ENCODE measurements around the gene RFC1. TPM values are rescaled to one million over a fixed set of nuclear protein-coding genes. Genes with fewer than 3 reads are reported as not detected.
"Not testable (repeated sequence)": the region's sequence is repeated elsewhere in the genome, so short reads cannot be mapped to it uniquely, and the experiment has no call there.

Gene RFC1
- total RNA-seq, 2 experiments from 2014 or later: 103 to 108 TPM

- POLR2A ChIA-PET: no interaction called here
- CTCF ChIA-PET: interaction anchor here (0.8 kb wide), 1 partner anchor 41 kb away, joined by 6 read pairs; no protein-coding TSS in a partner anchor
These were observed 3.3 kb downstream of the RFC1 start for GRCh38 chr4:39362827-39363226.

GRCh38 chr4:39360611-39361010, 5.6 kb downstream of the RFC1 start:
- CTCF ChIA-PET, POLR2A ChIA-PET: not testable (repeated sequence)

DNA sequence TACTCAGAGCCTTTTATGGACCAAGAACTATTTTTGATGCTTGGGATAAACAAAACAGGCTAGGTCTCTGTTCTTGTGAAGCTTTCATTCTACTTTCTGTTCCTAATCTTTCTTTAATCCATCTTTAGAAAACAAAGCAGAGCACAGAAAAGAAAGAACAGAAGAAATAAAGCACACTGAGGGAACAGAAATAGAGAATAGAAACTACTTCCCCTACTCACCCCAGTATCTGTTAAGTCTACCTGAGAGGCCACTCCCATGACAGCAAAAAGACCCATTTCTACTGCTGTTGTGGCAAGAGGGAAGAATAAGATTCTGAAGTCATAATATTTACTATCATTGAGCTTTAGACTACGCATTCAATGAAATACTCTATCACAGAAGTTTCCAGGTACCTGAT, 9.2 kb downstream of the RFC1 start:
- POLR2A ChIA-PET: interaction anchor here (5.9 kb wide), 1 partner anchor 9 kb away, joined by 53 read pairs; the partner anchor contains the start of gene RFC1
- CTCF ChIA-PET: interaction anchor here (2.8 kb wide), 1 partner anchor 9 kb away, joined by 9 read pairs; the partner anchor contains the start of gene RFC1

GRCh38 chr4:39354254-39354552, 12.0 kb downstream of the RFC1 start:
- CTCF ChIA-PET: interaction anchor here (0.6 to 1.6 kb wide), 3 partner anchors 11 to 645 kb away, joined by 3 to 5 read pairs (median 4); partner anchors contain the start of gene RFC1
- POLR2A ChIA-PET: interaction anchor here (1.6 to 5.9 kb wide), 2 partner anchors 12 to 105 kb away, joined by 8 to 53 read pairs; partner anchors contain the start of genes LIAS, RFC1 and RPL9

DNA sequence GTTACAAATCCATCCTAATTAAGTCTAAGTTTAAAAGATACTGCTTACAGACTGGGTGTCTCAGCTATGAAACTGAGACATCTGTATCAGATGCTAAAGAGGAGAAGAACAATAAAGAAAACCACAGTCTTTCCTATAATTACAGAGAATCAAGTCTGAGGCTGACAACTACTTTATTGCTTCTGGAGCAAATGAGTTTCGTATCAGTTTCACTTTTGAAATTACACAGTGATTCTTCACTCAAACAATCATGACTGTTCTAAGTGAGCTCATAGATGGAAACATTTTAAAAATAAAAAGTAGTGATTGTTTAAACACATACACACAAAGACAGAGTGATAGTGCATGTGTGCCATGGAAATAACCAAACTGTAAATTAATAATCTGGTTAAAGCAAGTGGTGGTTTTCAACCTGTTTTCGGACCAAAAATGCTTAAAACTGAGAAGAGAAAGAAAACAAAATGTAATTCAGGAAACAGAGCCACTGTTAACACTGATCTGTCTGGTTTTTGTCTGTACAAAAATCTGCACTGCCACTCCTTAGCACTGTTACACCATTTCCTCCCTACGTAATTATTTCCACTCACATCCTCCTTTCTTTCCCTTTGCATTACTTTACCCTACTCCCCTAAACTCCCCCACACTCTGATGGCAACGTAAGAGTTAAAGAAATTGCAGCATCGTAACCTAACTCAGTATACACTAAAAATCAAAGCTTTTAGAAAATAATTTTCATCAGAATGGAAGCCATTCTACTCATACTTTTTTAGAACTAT, 12.5 kb downstream of the RFC1 start:
- ChIA-PET POLR2A (interaction anchor here (0.7 to 5.9 kb wide), 3 partner anchors 12 to 273 kb away, joined by 7 to 53 read pairs (median 8); partner anchors contain the start of genes LIAS, RFC1 and RPL9), CTCF (interaction anchor here (0.6 to 1.6 kb wide), 3 partner anchors 11 to 645 kb away, joined by 3 to 5 read pairs (median 4); partner anchors contain the start of gene RFC1)

- CTCF ChIA-PET: interaction anchor here (1.4 to 1.6 kb wide), 2 partner anchors 12 to 13 kb away, joined by 3 to 4 read pairs; partner anchors contain the start of gene RFC1
- POLR2A ChIA-PET: interaction anchor here (0.7 to 5.9 kb wide), 3 partner anchors 13 to 273 kb away, joined by 7 to 53 read pairs (median 8); partner anchors contain the start of genes LIAS, RFC1 and RPL9
These were observed 13.0 kb downstream of the RFC1 start for GRCh38 chr4:39353149-39353477.

- CTCF ChIA-PET: no interaction called here
- POLR2A ChIA-PET: no interaction called here
These were observed 16.8 kb downstream of the RFC1 start for GRCh38 chr4:39349326-39349725.

DNA sequence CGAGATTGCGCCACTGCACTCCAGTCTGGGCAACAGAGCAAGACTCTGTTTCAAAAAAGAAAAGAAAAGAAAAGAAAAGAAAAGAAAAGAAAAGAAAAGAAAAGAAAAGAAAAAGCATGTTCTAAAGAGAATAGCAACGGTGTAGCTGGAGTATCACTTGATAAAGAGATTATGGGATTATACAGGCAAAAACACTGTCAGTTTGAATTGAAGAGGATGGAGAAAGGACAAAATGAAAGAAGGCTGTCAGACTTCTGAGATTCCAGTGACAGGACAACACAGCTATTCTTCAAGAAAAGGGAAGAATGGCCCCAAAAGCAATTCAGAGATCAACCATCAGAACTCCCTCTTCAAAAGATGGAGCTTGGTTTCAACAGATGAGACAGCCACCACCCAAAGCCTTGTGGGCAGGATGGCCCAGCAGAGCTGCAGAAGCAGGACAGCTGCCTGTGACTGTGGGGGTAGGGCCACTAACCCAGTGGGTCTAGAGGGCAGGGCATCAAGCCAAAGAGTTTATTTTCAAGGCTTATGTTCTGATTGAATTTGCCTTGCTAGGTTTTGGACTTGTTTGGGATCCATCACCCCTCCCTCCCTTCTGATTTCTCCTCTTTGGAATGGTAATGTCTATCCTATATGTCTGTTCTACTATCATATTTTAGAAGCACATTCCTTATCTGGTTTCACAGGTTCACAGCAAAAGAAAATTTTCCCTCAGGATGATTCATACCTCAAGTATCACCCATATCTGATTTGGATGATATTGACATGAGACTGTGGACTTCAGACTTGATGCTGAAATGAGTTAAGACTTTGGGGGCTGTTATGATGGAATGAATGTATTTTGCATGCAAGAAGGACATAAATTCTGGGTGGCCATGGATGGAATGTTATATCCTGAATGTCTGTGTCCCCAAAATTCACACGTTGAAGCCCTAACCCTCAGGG, 17.5 kb downstream of the RFC1 start:
- ChIA-PET POLR2A (no interaction called here), CTCF (no interaction called here)

GRCh38 chr4:39346856-39347519, 19.2 kb downstream of the RFC1 start:
- CTCF ChIA-PET: no interaction called here
- POLR2A ChIA-PET: no interaction called here

GRCh38 chr4:39342731-39343130, 23.4 kb downstream of the RFC1 start:
- ChIA-PET POLR2A (no interaction called here), CTCF (no interaction called here)

GRCh38 chr4:39341075-39341725, 25.0 kb downstream of the RFC1 start:
- POLR2A ChIA-PET: no interaction called here
- CTCF ChIA-PET: no interaction called here

DNA sequence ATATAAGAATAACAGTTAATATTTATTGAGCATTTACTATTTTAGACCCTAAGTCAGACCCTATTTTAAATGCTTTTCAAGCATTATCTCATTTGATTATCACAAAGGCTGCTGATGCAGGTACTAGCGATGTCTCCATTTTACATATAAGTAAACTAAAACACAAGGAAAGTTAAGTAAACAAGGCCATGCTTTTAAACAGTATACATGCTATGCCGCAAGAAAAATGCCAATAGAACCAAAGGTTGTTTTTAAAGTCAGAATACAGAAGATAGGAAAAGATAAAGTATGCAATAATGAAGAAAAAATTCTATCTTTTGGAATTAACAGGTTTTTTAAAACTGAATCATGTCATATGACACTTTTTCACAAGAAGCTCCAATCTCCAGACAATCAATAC, 26.2 kb downstream of the RFC1 start:
- ChIA-PET POLR2A (no interaction called here), CTCF (no interaction called here)

- POLR2A ChIA-PET: no interaction called here
- CTCF ChIA-PET: interaction anchor here (0.7 kb wide), 1 partner anchor 445 kb away, joined by 3 read pairs; no protein-coding TSS in a partner anchor
These were observed 28.3 kb downstream of the RFC1 start for GRCh38 chr4:39337841-39338240.

- CTCF ChIA-PET: no interaction called here
- POLR2A ChIA-PET: interaction anchor here (0.6 kb wide), 2 partner anchors 120 to 507 kb away, joined by 3 read pairs; no protein-coding TSS in a partner anchor
These were observed 30.6 kb downstream of the RFC1 start for GRCh38 chr4:39335566-39335965.

- ChIA-PET POLR2A (no interaction called here), CTCF (no interaction called here)
These were observed 35.0 kb downstream of the RFC1 start for GRCh38 chr4:39331191-39331590.

DNA sequence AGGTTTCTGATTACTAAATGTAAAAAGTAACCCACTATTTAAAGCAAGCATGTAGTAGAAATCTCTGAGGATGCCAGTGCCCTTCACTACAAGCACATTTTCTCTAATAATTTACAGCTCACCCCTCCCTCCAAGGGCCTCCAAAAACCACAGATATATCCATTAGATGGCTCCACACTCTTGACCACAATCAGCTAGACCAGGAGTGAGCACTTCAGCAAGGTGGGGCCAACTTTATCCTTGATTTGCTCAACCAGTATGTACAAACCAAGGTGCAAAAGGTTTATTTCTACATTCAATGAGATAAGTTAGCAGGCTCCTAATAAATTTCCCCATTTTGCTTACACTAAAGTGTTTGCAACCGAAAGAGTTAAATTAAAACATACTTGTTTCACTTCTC, 35.8 kb downstream of the RFC1 start:
- CTCF ChIA-PET: no interaction called here
- POLR2A ChIA-PET: no interaction called here

GRCh38 chr4:39326468-39326977, 39.6 kb downstream of the RFC1 start:
- ChIA-PET CTCF (no interaction called here), POLR2A (no interaction called here)

GRCh38 chr4:39324897-39325613, 41.1 kb downstream of the RFC1 start:
- ChIA-PET CTCF (no interaction called here), POLR2A (no interaction called here)

DNA sequence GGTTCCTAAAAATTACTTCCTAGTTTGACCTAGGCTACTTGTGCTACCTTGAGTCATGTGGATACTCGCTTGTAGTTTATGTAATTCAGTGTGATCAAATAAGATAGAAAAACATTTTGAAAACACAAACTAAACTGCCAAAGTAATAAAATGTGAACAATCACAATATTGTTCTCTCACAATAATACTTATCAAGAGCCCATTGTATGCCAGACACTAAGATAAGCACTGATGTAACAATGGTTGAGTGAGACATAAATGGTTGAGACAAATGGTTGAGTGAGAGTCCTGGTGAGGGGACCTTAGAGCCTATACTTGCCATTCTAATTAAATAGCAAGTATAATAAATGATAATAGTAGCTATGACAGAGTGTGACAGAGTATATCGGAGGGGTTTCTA, 41.7 kb downstream of the RFC1 start:
- POLR2A ChIA-PET: no interaction called here
- CTCF ChIA-PET: no interaction called here
